ENCODE results near the gene SIX6. TPM values are rescaled to one million over a fixed set of nuclear protein-coding genes. Genes with fewer than 3 reads are reported as not detected.

SIX6 gene
- total RNA-seq, 4 donors from 2014 or later: not detected

- no peak for TF ChIP-seq CTCF (IDR thresholded peaks at IDR 0.05)
- DNase-seq (ENCODE audit: low spot score) (no peak), ATAC-seq (ENCODE audit: low FRiP score) (no peak)
These were observed 5.4 kb downstream of the SIX6 start for GRCh38 chr14:60514378-60514740.

- DNase-seq (ENCODE audit: low spot score) (no peak), ATAC-seq (ENCODE audit: low FRiP score) (no peak)
- TF ChIP-seq CTCF (IDR thresholded peaks at IDR 0.05): no peak
These were observed 6.0 kb downstream of the SIX6 start for GRCh38 chr14:60514741-60515491.

- no peak for TF ChIP-seq CTCF (IDR thresholded peaks at IDR 0.05)
- ATAC-seq (ENCODE audit: low FRiP score): peak; percentile 23
- DNase-seq (ENCODE audit: low spot score): no peak
These were observed 6.8 kb downstream of the SIX6 start for GRCh38 chr14:60515511-60516289.

GRCh38 chr14:60532442-60532841, 23.5 kb downstream of the SIX6 start:
- no peak for DNase-seq (ENCODE audit: low spot score)
- TF ChIP-seq CTCF (IDR thresholded peaks at IDR 0.05): no peak
- ATAC-seq (ENCODE audit: low FRiP score): no peak

DNA sequence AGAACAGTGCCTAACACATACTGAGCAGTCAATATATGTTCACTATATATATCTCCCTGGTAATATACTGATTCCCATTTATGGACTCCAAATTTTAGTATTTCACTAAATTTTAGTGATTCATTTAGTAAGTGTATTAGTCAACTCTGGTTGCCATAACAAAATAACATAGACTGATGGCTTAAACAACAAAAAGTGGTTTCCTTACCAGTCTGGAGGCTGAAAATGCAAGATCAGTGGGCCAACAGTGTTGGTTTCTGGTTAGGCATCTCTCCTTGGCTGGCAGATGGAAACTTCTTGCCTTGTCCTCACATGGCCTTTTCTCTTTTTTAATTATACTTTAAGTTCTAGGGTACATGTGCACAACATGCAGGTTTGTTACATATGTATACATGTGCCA, 28.7 kb downstream of the SIX6 start:
- ATAC-seq (ENCODE audit: low FRiP score) (no peak), DNase-seq (ENCODE audit: low spot score) (no peak)
- TF ChIP-seq CTCF (IDR thresholded peaks at IDR 0.05): no peak

DNA sequence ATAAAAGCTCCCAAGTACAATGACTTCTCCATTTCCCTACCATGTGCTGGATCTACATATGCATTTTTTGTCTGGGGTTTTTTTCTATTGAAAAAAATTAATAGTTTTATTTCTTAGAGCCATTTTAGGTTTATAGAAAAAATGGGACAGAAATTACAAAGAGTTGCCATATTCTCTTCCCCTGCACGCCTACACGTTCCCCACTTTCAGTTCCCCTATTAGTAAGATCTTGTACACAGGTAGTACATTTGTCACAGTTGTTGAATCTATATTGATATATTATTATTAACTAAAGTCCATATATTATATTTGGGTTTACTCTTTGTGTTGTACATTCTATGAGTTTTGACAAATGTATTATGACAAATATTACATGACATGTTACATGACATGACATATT, 35.7 kb downstream of the SIX6 start:
- no peak for TF ChIP-seq CTCF (IDR thresholded peaks at IDR 0.05)
- DNase-seq (ENCODE audit: low spot score): no peak

DNA sequence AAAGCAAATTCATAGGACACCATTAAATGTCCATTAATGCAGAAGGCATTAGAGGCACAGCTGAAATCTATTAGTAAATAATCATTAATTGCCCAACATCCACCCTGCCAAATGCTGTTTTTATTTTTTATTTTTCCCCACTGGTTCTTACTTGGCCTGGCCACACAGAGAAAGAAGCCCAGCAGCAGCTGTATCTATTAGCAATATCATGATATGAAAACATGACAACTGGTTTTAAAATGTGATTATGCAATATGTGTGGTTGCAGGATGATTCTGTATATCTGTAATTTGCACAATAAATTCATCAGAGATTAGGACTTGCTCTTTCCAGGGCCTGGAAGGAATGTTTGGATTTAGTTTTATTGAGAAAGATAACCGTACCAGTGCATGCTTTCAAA, 44.9 kb downstream of the SIX6 start:
- no peak for ATAC-seq (ENCODE audit: low FRiP score)
- TF ChIP-seq CTCF (IDR thresholded peaks at IDR 0.05): no peak
- DNase-seq (ENCODE audit: low spot score): no peak

More for the DNA sequence above, 35.7 kb downstream of the SIX6 start:
- no peak for ATAC-seq (ENCODE audit: low FRiP score)
